ENCODE results near the gene CDC42BPG.

The CDC42BPG gene

GRCh38 chr11:64878223-64878493 lies 33.7 kb upstream of the CDC42BPG start:
- no peak for DNase-seq

DNA sequence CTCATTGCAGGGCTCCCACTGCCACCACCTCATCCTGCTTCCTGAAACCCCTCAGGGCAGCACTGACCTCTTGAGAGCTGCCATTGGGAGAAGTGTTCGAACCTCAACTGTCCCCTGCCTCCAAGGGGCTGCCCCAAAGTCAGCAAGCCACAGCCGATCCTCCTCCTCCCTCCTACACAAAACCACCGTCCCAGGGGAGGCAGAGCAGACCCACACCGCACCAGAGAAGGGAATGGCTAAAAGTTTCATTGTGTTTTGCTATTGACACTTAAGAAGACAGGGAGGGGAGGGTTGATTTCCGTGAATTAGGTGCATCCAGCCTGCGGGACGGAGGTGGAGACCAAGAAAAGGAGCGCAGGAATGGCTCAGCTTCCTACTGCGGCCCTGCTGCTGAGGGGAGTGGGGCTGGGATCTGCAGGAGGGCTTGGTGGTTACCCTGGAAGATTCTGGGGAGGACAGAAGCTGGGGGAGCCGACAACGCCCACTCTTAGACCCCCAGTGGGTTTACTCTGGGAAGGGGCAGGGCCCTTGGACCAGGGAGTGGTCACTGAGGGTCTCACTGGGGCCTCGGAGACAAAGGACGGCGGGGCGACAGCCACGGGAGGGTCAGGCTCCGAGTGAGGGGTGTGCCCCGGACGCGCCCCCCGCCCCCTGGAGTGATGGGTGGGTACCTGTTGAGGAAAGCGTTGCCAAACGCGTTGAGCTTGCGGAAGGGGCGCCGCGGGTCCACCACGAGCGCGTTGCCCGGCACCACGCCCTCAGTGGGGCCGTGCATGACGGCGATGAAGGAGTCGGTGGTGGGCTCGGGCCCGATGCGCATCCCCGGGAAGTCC lies 33.2 kb upstream of the CDC42BPG start:
- DNase-seq: no peak

DNA sequence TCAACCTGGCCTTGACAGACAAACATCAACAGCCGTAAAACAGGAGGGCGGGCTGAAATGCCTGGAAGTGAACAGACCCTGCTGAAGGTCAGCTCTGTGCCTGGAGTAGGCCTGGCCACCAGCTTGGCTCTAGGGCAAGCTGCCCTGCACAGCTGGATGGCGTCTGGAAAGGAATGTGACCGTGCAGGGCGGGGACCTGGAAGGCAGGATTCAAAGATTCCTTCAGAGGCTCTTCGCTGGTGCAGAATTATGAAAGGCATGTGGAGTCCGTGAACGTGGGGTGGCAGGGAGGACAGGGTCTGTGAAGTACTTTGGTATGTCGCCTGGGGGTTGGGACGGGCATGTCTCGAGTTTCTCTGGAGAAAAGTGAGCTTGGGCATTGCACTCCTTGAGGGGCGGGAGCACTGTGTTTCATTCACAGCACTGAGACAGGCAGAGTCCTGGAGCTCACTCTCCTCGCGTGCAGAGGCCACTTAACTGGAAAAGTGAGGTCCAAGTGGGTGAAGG lies 32.4 kb upstream of the CDC42BPG start:
- DNase-seq: no peak

- DNase-seq: no peak
Observed at GRCh38 chr11:64876229-64876750, 31.8 kb upstream of the CDC42BPG start.

DNA sequence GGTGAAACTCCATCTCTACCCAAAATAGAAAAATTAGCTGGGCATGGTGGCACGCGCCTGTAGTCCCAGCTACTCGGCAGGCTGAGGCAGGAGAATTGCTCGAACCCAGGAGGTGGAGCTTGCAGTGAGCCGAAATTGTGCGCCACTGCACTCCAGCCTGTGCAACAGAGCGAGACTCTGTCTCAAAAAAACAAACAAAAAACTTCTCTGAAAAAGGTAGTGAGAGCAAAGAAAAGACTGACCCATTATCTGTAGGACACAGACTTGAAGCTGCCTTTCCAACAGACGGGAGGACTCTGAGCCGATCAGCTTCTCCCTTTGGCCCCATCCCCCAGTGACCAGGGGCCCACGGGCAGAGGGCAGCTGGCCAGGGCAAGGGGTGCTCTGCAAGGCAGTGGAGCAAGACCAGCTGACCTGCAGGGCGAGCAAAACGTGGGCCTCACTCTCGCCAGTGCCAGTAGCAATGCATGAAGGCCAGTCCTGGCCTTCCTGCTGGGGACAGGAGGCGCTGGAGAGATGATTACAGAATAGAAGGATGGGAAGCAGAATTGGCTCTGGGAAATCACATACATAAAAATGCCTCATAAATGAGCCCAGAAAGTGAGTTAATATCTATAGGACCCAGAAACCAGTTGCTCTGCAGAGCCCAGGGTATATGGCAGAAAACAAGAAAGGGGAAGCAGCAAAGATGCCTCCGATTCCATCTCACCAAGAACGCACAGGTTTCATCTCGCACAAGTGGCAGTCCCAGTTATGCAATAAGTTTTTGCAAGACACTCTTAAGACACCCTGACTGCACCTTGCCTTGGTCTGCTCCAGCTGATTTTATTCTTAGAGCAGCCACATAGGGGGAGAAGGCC lies 31.1 kb upstream of the CDC42BPG start:
- no peak for DNase-seq

DNA sequence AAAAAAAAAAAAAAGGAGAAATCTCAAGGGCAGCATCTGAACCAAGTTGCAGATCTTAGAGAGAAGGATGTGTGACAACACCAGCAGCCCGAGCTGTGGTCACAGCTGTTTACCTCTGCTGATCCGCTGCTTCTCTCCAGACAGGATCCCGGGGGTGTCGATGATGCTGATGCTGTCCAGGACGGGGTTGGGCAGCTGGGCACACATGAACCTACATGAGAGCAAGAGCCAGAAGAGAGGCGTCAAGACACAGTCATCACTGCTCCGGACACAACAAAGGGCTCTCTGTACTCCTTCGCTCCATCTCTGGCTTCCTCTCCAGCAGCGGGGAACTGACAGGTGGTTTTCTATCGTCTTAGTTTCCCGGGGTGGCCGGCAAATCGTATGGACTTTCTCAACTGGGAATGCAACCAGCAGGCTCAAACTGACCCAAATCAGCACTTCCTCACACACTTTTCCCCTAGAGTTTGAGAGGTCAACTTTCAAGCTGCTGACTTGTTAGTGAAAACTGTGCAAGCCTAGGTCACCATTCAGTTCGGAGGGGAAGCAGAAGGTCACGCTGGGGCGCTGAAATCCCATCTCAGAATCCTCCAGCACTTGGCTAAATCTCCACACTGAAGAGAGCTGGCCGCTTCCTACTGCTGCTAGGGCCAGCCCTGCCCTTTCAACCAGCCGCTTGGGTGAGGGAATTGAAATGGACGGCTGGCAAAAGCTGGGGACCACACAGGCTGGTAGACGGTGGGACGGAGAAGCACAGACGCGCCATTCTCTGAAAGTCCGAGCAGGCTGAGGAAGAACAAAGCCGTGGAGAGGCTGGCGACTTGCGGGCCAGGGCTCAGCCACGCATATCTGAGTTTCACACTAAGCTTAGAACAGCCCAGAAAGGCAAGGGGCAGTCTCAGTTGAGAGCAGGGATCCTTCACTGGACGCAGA lies 30.1 kb upstream of the CDC42BPG start:
- DNase-seq: no peak

DNA sequence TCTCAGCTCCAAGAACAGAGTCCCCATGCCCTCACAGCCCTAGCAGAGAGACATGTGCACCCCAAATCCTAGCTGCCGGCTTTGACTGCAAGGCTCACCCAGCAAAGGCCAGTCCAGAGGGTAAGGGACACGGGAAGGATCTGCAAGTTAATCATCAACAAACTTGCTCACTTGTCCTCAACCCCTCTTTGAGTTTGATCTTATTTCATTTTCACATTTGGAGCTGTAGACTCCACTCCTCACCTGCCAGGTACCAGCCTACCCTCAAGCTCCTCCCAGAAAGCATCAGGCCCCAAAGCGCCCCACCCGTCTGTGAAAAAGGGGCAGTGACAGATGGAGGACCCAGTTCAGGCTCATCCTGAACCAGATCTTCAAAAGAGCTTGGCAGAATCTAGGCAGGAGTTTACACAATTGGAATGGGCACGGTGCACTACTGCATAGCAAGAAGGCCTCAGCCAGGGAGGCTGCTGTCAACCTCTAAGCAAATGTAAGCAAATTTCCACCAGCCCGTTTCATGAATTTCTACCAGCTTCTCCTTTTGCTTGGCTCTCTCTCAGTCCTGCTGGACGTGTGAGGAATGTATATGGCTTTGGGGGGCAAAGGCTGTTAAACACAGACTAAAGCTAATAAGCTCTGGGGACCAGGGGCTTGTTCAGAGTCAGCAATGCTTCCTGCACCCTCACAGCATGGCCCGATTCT lies 28.5 kb upstream of the CDC42BPG start:
- DNase-seq: no peak

DNA sequence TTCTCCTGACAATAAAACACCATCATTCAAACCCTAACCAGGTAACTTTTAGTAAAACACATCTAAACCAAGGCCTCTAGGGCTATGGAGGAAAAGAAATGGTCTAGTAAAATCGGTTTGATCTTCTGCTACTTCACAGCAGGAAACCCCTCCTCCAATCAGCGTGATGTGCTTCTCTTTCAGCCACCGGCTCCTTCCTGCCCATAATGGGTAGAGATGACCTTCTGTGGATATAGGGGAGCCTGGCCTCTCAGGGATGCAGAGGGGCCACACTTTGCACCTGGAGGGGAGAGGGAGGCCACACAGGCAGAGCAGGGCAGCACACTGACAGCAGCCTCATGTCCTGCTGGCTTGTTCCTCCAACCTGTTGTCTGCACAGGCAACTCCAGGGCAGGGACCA lies 27.0 kb upstream of the CDC42BPG start:
- no peak for DNase-seq

GRCh38 chr11:64870893-64871466 lies 26.5 kb upstream of the CDC42BPG start:
- DNase-seq: no peak

DNA sequence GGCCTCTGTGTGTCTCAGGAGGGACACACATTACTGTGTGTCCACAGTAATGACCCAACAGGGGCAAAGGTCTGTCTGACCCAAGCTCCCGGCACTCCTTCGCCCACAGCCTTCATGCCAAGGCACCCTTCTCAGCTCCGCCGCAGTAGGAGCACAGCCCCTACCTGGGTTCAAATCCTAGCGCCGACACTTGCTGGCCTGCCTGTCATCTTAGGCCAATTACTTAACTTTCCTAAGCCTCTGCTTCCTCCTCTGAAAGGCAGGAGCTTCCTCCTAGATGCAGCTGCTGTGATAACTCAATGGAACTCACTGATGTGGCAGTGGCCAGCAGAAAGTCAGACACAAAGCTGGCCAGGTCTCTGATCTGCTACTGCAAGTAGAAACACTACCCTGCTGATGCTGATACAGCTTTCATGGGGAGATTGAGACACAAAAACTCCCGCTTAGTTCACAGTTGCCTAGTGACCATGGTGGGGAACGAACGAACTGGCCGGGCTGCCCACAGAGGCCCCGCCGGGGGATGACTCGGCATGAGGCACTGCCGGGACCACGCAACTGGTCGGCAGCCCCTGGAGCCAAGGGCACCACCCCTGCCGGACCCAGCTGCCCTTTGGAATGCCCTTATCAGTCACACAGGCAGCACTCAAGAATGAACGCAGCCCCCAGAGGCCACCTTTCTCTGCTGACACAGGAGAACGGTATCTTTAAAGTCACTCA lies 25.9 kb upstream of the CDC42BPG start:
- DNase-seq: no peak

GRCh38 chr11:64869571-64870175 lies 25.2 kb upstream of the CDC42BPG start:
- DNase-seq: no peak

GRCh38 chr11:64868904-64869570 lies 24.6 kb upstream of the CDC42BPG start:
- no peak for DNase-seq

DNA sequence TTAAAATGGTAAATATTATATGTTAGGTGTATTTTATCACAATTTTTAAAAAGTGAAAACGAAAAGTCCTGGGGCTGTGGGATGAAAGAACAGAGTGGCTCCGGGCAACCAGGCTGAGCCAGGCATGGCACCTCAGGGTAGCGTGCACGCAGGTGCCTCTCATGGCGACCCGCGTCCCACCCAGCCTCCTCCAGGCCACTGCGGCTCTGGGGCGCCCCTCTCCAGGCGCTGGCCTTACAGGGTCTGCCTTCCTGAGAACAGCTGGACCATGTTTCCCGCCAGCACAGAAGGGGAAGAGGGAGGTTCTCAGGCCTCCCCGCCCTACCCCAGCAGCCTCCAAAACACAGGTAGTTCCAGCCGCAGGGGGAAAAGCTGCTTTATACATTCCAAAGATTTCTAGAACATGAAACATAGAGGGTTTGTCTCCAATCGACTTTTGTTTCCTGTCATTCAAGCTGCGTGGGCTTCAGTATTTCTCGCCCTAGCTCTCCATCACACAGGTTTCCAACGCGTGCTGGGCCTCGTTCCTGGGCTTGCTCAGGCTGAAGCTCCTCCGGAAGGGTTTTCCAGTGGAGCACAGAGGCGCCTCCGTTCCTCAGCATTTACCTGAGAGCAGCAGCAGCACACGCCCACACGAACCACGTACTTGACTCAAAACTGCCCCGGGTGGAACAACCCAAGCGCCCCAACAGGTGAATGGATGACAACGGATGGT lies 23.5 kb upstream of the CDC42BPG start:
- DNase-seq: no peak

- DNase-seq: no peak
Observed at GRCh38 chr11:64866173-64866491, 21.7 kb upstream of the CDC42BPG start.

DNA sequence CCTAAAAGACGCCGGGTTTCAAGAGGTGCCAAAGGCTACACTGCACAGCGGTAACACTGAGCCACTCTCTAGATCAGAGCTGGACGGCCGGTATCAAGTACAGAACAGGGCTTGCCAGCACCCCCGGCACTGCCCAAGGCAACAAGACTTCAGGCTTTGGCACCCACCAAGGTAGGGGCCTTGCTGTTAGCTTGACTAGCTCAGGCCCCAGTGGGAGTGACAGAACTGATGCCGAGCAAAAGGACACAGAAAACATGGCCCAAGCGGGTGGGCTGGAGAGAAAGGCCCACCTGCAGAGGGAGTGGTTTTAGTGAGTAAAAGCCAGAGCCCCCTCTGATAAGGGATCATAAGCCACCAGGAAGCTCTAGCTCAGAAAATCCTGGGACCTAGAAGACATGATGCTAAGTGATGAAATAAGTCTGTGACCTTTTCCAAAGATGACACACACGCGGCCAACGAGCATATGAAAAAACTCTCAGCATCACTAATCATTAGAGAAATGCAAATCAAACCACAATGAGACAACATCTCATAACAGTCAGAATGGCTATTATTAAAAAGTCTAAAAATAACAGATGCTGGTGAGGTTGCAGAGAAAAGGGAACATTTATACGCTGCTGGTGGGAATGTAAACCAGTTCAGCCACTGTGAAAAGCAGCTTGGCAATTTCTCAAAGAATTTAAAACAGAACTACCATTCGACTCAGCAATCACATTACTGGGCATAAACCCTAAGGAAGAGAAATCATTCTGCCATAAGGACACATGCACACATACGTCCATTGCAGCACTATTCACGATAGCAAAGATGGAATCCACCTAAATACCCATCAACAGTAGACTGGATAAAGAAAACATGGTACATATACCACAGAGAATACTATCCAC lies 21.1 kb upstream of the CDC42BPG start:
- no peak for DNase-seq

- DNase-seq: no peak
Observed at GRCh38 chr11:64864473-64865285, 20.2 kb upstream of the CDC42BPG start.

- no peak for DNase-seq
Observed at GRCh38 chr11:64864135-64864472, 19.7 kb upstream of the CDC42BPG start.
